Measurements from ENCODE around the gene TMEM220.

TMEM220 gene

GRCh38 chr17:10754861-10755591 lies 25.2 kb upstream of the TMEM220 start:
- Histone ChIP-seq H3K4me3 (ENCODE audit: low read depth in 1 of 2, low read length in 2 of 2) (no peak overlapping the region), H3K27ac (ENCODE audit: low read length) (no peak overlapping the region), H3K4me1 (ENCODE audit: control insufficient read depth in 1 of 2, insufficient read depth in 2 of 2, low read length in 2 of 2) (no peaks in the 10 kb centered on the region), H3K9me3 (ENCODE audit: control insufficient read depth in 1 of 2, low read length in 2 of 2) (no peaks in the 10 kb centered on the region), H3K27me3 (ENCODE audit: low read depth, low read length) (no peaks in the 10 kb centered on the region), H3K36me3 (ENCODE audit: control insufficient read depth in 1 of 2, insufficient read depth in 2 of 2, low read length in 2 of 2) (no peaks in the 10 kb centered on the region)

GRCh38 chr17:10754109-10754508 lies 24.3 kb upstream of the TMEM220 start:
- no peaks in the 10 kb centered on the region for H3K9me3 ChIP-seq (ENCODE audit: control insufficient read depth in 1 of 2, low read length in 2 of 2)
- H3K27ac ChIP-seq (ENCODE audit: low read length) = no peak overlapping the region
- H3K4me1 ChIP-seq (ENCODE audit: control insufficient read depth in 1 of 2, insufficient read depth in 2 of 2, low read length in 2 of 2) = no peaks in the 10 kb centered on the region
- no peaks in the 10 kb centered on the region for H3K36me3 ChIP-seq (ENCODE audit: control insufficient read depth in 1 of 2, insufficient read depth in 2 of 2, low read length in 2 of 2)
- no peak overlapping the region for H3K4me3 ChIP-seq (ENCODE audit: low read depth in 1 of 2, low read length in 2 of 2)
- H3K27me3 ChIP-seq (ENCODE audit: low read depth, low read length) = no peaks in the 10 kb centered on the region

DNA sequence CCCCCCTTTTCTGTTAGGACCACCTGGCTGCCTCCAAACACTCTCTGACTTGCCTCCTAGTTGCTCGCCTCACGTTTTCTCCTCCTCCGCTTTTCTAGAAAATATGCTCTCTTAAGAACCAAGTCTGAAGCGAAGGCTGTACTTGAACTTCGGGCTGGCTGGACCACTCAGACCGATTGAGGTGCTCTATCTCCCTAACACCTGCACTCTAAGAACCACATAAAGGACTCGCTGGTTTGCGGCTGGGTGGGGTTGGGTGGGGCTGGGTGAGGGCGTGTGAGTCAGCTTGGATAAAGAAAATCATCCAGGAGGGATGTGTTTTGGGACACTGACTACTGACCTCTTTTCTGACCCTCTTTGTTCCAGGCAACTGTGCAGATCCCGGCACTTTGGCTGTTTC lies 22.9 kb upstream of the TMEM220 start:
- H3K4me1 ChIP-seq (ENCODE audit: control insufficient read depth in 1 of 2, insufficient read depth in 2 of 2, low read length in 2 of 2) = no peaks in the 10 kb centered on the region
- no peaks in the 10 kb centered on the region for H3K9me3 ChIP-seq (ENCODE audit: control insufficient read depth in 1 of 2, low read length in 2 of 2)
- H3K4me3 ChIP-seq (ENCODE audit: low read depth in 1 of 2, low read length in 2 of 2) = no peak overlapping the region
- no peak overlapping the region for H3K27ac ChIP-seq (ENCODE audit: low read length)
- H3K36me3 ChIP-seq (ENCODE audit: control insufficient read depth in 1 of 2, insufficient read depth in 2 of 2, low read length in 2 of 2) = no peaks in the 10 kb centered on the region
- no peaks in the 10 kb centered on the region for H3K27me3 ChIP-seq (ENCODE audit: low read depth, low read length)

DNA sequence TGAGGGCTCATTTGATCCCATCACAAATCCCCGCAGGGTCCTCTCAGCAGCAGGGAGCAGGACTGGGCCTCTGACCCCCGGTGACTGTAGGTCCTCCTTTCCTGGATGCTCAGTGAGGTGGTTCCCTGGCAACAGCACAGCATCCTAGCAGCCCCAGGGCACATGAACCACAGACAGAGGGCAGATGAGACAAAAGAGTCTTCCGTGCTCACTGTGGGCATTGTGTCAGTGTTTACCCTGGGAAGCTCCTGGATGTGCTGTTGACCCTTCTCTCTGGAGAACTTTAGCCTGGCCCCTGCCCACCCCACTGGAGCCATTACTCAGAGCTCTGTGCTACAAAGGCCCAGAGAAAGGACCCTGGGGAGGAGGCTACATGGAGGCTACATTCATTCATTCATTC lies 21.7 kb upstream of the TMEM220 start:
- Histone ChIP-seq H3K4me3 (ENCODE audit: low read depth in 1 of 2, low read length in 2 of 2) (no peak overlapping the region), H3K9me3 (ENCODE audit: control insufficient read depth in 1 of 2, low read length in 2 of 2) (no peaks in the 10 kb centered on the region), H3K27ac (ENCODE audit: low read length) (no peak overlapping the region), H3K4me1 (ENCODE audit: control insufficient read depth in 1 of 2, insufficient read depth in 2 of 2, low read length in 2 of 2) (no peaks in the 10 kb centered on the region), H3K27me3 (ENCODE audit: low read depth, low read length) (no peaks in the 10 kb centered on the region), H3K36me3 (ENCODE audit: control insufficient read depth in 1 of 2, insufficient read depth in 2 of 2, low read length in 2 of 2) (no peaks in the 10 kb centered on the region)

- Histone ChIP-seq H3K27ac (ENCODE audit: low read length) (no peak overlapping the region), H3K4me1 (ENCODE audit: control insufficient read depth in 1 of 2, insufficient read depth in 2 of 2, low read length in 2 of 2) (no peaks in the 10 kb centered on the region), H3K4me3 (ENCODE audit: low read depth in 1 of 2, low read length in 2 of 2) (no peak overlapping the region), H3K27me3 (ENCODE audit: low read depth, low read length) (no peaks in the 10 kb centered on the region), H3K9me3 (ENCODE audit: control insufficient read depth in 1 of 2, low read length in 2 of 2) (no peaks in the 10 kb centered on the region), H3K36me3 (ENCODE audit: control insufficient read depth in 1 of 2, insufficient read depth in 2 of 2, low read length in 2 of 2) (no peaks in the 10 kb centered on the region)
Observed at GRCh38 chr17:10750210-10750609, 20.4 kb upstream of the TMEM220 start.

DNA sequence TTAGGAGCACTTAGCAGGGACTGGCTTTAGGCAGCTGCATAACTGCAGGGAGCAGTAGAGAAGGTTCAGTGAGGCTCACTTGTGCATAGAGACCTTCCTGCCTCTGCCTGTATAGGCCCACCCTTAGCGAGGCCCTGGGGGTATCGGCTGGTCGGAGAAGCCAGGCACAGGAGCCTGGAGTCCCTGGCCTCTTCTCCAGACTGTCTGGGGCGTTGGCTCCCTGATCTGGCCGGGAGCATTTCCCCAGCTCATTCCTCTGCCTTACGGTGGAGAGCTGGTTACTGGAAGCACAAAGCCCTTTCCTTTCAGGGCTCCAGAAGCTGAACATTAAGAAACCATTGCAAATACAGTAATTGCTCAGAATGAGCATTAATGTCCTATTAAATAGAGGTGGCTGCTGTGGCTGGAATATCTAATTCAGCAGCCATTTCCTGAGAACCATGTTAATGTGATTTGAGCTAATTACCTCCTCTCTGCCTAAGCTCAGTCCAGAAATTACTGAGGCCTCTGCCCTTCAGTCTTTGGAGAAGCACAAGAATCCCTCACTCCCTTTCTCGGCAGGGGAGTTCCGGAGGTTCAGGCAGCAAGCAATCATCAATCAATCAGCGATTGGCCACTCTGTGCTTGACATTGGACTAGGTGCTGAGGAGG lies 18.8 kb upstream of the TMEM220 start:
- Histone ChIP-seq H3K36me3 (ENCODE audit: control insufficient read depth in 1 of 2, insufficient read depth in 2 of 2, low read length in 2 of 2) (no peaks in the 10 kb centered on the region), H3K9me3 (ENCODE audit: control insufficient read depth in 1 of 2, low read length in 2 of 2) (no peaks in the 10 kb centered on the region), H3K27me3 (ENCODE audit: low read depth, low read length) (no peaks in the 10 kb centered on the region), H3K4me1 (ENCODE audit: control insufficient read depth in 1 of 2, insufficient read depth in 2 of 2, low read length in 2 of 2) (no peaks in the 10 kb centered on the region), H3K4me3 (ENCODE audit: low read depth in 1 of 2, low read length in 2 of 2) (no peak overlapping the region), H3K27ac (ENCODE audit: low read length) (no peak overlapping the region)

GRCh38 chr17:10745231-10745630 lies 15.4 kb upstream of the TMEM220 start:
- H3K27ac ChIP-seq (ENCODE audit: low read length) = no peak overlapping the region
- H3K9me3 ChIP-seq (ENCODE audit: control insufficient read depth in 1 of 2, low read length in 2 of 2) = no peaks in the 10 kb centered on the region
- H3K4me1 ChIP-seq (ENCODE audit: control insufficient read depth in 1 of 2, insufficient read depth in 2 of 2, low read length in 2 of 2) = no peaks in the 10 kb centered on the region
- H3K27me3 ChIP-seq (ENCODE audit: low read depth, low read length) = no peaks in the 10 kb centered on the region
- H3K36me3 ChIP-seq (ENCODE audit: control insufficient read depth in 1 of 2, insufficient read depth in 2 of 2, low read length in 2 of 2) = no peaks in the 10 kb centered on the region
- no peak overlapping the region for H3K4me3 ChIP-seq (ENCODE audit: low read depth in 1 of 2, low read length in 2 of 2)

GRCh38 chr17:10744501-10745000 lies 14.7 kb upstream of the TMEM220 start:
- Histone ChIP-seq H3K4me1 (ENCODE audit: control insufficient read depth in 1 of 2, insufficient read depth in 2 of 2, low read length in 2 of 2) (no peaks in the 10 kb centered on the region), H3K36me3 (ENCODE audit: control insufficient read depth in 1 of 2, insufficient read depth in 2 of 2, low read length in 2 of 2) (no peaks in the 10 kb centered on the region), H3K4me3 (ENCODE audit: low read depth in 1 of 2, low read length in 2 of 2) (no peak overlapping the region), H3K9me3 (ENCODE audit: control insufficient read depth in 1 of 2, low read length in 2 of 2) (no peaks in the 10 kb centered on the region), H3K27me3 (ENCODE audit: low read depth, low read length) (no peaks in the 10 kb centered on the region), H3K27ac (ENCODE audit: low read length) (no peak overlapping the region)

GRCh38 chr17:10743316-10744009 lies 13.6 kb upstream of the TMEM220 start:
- H3K27me3 ChIP-seq (ENCODE audit: low read depth, low read length) = no peaks in the 10 kb centered on the region
- no peak overlapping the region for H3K4me3 ChIP-seq (ENCODE audit: low read depth in 1 of 2, low read length in 2 of 2)
- H3K9me3 ChIP-seq (ENCODE audit: control insufficient read depth in 1 of 2, low read length in 2 of 2) = no peaks in the 10 kb centered on the region
- no peak overlapping the region for H3K27ac ChIP-seq (ENCODE audit: low read length)
- H3K36me3 ChIP-seq (ENCODE audit: control insufficient read depth in 1 of 2, insufficient read depth in 2 of 2, low read length in 2 of 2) = no peaks in the 10 kb centered on the region
- H3K4me1 ChIP-seq (ENCODE audit: control insufficient read depth in 1 of 2, insufficient read depth in 2 of 2, low read length in 2 of 2) = peaks cover 0 to under 1% of the 10 kb centered on the region in 2 donors

DNA sequence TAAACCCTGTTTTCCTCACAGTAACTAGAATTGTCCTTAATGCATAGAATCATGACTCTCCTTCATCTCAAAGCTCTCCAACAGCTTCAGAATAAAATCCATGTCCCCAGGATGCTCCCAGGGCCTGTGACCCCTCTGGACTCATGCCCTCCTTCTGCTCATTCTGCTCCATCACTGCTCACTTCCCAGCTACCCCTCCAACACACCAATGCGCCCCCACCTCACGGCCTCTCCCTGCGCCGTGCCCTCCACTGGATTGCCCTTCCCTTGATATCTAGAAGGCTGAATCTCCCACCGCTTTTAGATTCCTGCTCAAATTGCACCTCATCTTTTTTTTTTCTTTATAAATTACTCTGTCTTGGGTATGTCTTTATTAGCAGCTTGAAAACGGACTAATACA lies 12.6 kb upstream of the TMEM220 start:
- Histone ChIP-seq H3K9me3 (ENCODE audit: control insufficient read depth in 1 of 2, low read length in 2 of 2) (no peaks in the 10 kb centered on the region), H3K36me3 (ENCODE audit: control insufficient read depth in 1 of 2, insufficient read depth in 2 of 2, low read length in 2 of 2) (no peaks in the 10 kb centered on the region), H3K4me1 (ENCODE audit: control insufficient read depth in 1 of 2, insufficient read depth in 2 of 2, low read length in 2 of 2) (peaks cover 0 to 8% of the 10 kb centered on the region in 2 donors)

GRCh38 chr17:10741416-10742135 lies 11.8 kb upstream of the TMEM220 start:
- Histone ChIP-seq H3K27ac (ENCODE audit: low read length) (no peak overlapping the region), H3K36me3 (ENCODE audit: control insufficient read depth in 1 of 2, insufficient read depth in 2 of 2, low read length in 2 of 2) (no peaks in the 10 kb centered on the region), H3K9me3 (ENCODE audit: control insufficient read depth in 1 of 2, low read length in 2 of 2) (no peaks in the 10 kb centered on the region), H3K27me3 (ENCODE audit: low read depth, low read length) (no peaks in the 10 kb centered on the region), H3K4me3 (ENCODE audit: low read depth in 1 of 2, low read length in 2 of 2) (no peak overlapping the region), H3K4me1 (ENCODE audit: control insufficient read depth in 1 of 2, insufficient read depth in 2 of 2, low read length in 2 of 2) (peaks cover 0 to 8% of the 10 kb centered on the region in 2 donors)

More for the DNA sequence above, 12.6 kb upstream of the TMEM220 start:
- H3K27ac ChIP-seq (ENCODE audit: low read length) = no peak overlapping the region
- no peak overlapping the region for H3K4me3 ChIP-seq (ENCODE audit: low read depth in 1 of 2, low read length in 2 of 2)
- no peaks in the 10 kb centered on the region for H3K27me3 ChIP-seq (ENCODE audit: low read depth, low read length)
